Anterior cingulate cortex (tissue), 58 donors: ENCODE data around the gene NDUFB10.

ENCODE experiments used
- DNase-seq, 58 donors: peaks; one replicate each; lab custom pipeline; 2025; lab: John Stamatoyannopoulos, UW

Gene NDUFB10

GRCh38 chr16:1965396-1966001 is 6.2 kb downstream of the NDUFB10 start:
- no peak for DNase-seq

GRCh38 chr16:1966460-1966859 is 7.1 kb downstream of the NDUFB10 start, which contains the start of gene RNF151:
RNF151 (plus strand) TSS chr16:1966856; CDS start chr16:1966882, 26 bp downstream.
- no peak for DNase-seq

GRCh38 chr16:1968146-1968953 is 9.0 kb downstream of the NDUFB10 start:
- DNase-seq, result peak in 1 of 58 donors; percentile 29

- DNase-seq, result peak; percentile 75 to 97 (median 90)
These were observed 12.6 kb downstream of the NDUFB10 start, which contains the start of gene TBL3 for GRCh38 chr16:1971796-1972489. TBL3 (plus strand) TSS chr16:1972053; CDS start chr16:1972165, 112 bp downstream.

- DNase-seq, result no peak
These were observed 13.1 kb downstream of the NDUFB10 start for GRCh38 chr16:1972490-1972877.

GRCh38 chr16:1973461-1974156 is 14.3 kb downstream of the NDUFB10 start:
- no peak for DNase-seq

GRCh38 chr16:1974157-1975070 is 15.1 kb downstream of the NDUFB10 start:
- no peak for DNase-seq

- no peak for DNase-seq
These were observed 16.3 kb downstream of the NDUFB10 start for GRCh38 chr16:1975432-1976215.

GRCh38 chr16:1976216-1976520 is 16.8 kb downstream of the NDUFB10 start:
- no peak for DNase-seq

- DNase-seq, result no peak
These were observed 17.9 kb downstream of the NDUFB10 start for GRCh38 chr16:1976951-1977874.

GRCh38 chr16:1977875-1978268 is 18.5 kb downstream of the NDUFB10 start:
- no peak for DNase-seq

GRCh38 chr16:1978476-1979120 is 19.3 kb downstream of the NDUFB10 start:
- DNase-seq, result no peak

- peak in 1 of 58 donors; percentile 18 for DNase-seq
These were observed 20.1 kb downstream of the NDUFB10 start for GRCh38 chr16:1979271-1980029.

- DNase-seq, result no peak
These were observed 20.9 kb downstream of the NDUFB10 start for GRCh38 chr16:1980030-1980769.

GRCh38 chr16:1980770-1981087 is 21.4 kb downstream of the NDUFB10 start:
- DNase-seq, result no peak

- DNase-seq, result no peak
These were observed 22.1 kb downstream of the NDUFB10 start, which contains the start of gene NOXO1 for GRCh38 chr16:1981398-1981836. NOXO1 (minus strand) TSS chr16:1981469; CDS start chr16:1981179, 290 bp downstream.
